Activated CD8-positive, alpha-beta memory T cell treated with anti-CD3 and anti-CD28 coated beads for 48 hours (primary cell): Measurements from ENCODE around the gene CRABP2.

ENCODE experiments used
- DNase-seq, 3 experiments: peaks; one replicate each; pipeline ENCODE4 v3.0.0-alpha.2; 2020; ENCODE audit warnings: low read depth in 2 of 3, low spot score in 2 of 3

The CRABP2 gene

GRCh38 chr1:156709757-156710489, 4.5 kb upstream of the CRABP2 start:
- no peak for DNase-seq

DNA sequence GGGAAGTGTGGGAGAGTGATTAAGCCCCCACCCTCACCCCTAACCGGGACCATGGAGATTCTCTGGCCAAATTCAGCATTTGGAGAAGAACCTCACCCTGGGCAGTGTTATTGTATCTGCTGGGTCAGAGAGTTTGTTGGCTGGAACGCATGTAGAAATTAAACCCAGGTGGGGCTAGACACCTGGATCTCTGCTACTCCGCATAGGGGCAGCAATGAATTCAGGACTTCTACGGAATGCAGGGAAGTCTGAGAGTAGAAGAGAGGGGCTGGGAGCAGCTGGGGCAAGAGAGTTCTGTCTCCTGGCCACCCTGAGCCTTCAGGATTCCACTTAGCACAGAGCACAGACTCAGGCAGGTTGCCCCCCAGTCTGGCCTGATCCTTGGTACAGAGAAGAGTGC, 3.6 kb upstream of the CRABP2 start:
- no peak for DNase-seq

DNA sequence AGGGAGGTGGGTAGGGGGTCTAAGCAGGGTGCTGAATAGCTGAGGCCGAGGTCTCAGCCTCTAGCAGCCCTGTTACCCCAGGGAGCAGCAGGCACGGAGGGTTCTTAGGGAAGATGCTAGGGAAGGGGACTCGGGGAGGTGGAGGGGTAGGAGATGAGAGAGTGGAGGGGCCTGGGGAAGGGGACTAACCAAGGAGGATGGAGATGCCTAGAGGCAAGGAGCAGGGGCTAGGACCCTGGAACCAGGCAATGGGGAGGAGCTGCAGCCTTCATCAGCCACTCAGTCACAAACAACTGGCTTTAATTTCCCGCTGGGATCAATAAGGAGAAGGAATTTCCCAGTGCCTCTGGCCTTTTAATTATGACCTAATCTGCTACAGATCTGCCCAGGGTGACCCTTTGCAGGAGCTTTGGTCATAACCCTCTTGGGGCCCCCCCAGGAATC, 2.9 kb upstream of the CRABP2 start:
- DNase-seq = no peak

GRCh38 chr1:156707417-156708217, 2.2 kb upstream of the CRABP2 start:
- DNase-seq = no peak

DNA sequence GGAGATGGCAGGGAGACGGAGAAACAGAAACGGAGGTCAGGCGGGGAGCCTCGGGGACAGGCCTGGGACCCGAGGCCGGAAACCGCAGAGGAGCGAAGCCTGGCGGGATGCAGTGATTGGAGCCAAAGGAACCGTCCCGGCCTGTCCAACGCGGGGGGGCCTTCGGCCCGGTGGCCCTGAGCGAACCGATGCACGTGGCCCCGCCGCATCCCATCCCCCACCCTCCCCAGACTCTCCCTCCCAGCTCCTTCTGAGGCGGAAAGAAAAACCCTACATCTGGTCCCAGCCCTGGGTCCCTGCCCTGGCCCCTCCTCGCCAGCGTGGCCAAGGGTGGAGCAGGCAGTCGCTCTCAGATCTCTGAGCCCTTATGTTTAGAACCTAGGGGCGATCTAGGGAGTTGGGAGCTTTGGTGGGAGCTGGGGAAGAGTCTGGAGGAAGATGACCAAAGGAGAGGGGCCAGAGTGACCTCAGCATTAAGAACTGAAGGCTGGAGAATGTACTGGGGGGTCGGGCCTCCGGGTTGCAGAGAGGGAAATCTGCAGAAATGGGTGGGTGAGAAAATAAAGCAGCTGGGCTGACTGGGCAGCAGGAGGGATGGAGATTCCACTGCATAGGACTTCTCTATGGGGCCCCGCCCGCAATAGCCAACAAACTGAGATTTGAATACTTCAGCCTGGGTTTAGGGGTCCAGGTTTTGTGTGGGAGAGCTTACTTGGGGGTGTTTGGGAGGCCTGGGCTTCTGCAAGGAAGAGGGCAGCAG, 1.5 kb upstream of the CRABP2 start:
- no peak for DNase-seq

- DNase-seq = peak; percentile 44 to 75 (median 73)
Measured at GRCh38 chr1:156705918-156706656, 704 bp upstream of the CRABP2 start.

DNA sequence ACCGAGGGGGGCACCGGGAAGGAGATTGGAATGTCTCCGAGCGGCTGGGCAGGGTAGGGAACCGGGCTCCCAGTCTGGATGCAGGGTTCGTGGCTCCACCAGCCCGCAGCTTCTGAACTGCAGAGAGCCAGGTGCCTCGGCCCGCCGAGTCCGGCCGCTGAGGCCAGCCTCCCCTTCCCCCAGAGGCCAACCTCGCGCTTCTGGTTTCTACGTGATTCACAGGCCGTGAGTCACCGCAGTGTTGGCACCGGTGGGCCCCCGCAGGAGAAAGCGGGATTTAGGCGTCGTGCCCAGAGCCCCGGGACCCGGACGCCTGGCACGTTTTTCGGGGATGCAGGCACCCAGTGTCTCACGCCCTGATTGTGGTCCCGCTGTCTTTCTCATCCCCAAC, 458 bp downstream of the CRABP2 start:
- DNase-seq = no peak

- DNase-seq = no peak
Measured at GRCh38 chr1:156704166-156704711, 1.1 kb downstream of the CRABP2 start.

GRCh38 chr1:156703741-156704140, 1.6 kb downstream of the CRABP2 start:
- DNase-seq = no peak

GRCh38 chr1:156703336-156703735, 2.0 kb downstream of the CRABP2 start:
- no peak for DNase-seq

DNA sequence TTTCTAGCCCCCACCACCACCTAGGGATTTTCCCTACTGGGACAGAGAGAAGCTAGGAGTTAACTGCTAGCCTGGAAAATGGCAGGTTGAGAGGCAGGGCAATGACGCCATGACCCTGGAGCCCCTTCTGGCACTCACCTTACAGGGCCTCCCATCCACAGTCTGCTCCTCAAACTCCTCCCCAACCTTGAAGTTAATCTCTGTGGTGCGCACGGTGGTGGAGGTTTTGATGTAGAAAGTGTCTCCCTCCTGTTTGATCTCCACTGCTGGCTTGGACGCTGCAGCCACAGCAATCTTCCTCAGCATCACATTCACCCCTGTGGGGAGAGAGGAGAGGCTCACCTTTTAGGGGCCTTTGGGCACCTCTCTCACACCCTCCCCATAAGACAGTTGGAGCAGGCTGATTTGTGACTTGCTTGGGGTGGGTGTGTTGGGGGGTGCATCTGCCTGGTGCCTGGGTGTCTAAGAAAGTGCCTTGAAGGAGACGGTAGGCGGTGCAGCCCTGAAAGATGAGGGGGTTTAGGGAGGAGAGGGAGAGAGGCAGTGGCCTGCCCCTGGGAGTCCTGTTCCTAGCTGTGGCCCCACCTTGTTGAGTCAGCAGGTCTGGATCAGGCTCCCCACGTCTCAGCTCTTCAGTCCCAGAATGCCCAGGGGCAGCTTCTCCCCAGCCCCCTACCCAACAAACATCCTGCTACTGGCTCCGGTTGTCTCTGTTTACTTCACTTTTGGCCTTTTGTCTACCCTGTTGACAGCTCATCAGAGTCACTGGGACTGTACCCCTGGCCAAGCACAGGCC, 4.4 kb downstream of the CRABP2 start:
- no peak for DNase-seq

DNA sequence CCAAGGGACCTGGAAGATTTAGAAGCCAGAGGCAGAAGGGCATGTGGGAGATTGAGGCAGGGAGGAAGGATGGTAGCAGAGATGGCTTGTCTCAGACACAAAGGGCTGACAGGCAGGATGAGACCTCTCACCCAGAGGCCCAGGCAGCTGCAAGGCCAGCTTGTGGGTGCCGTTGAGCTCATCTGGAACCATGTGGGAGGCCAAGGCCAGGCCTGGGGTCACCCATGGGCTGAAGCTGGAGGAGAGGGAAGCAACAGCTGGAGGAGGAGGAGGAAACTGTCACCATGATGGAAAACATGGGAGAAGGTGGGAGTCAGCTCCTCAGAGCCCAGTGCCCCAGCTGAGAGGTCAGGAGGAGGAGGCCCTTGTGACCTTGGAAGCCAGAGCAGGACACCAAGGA, 6.4 kb downstream of the CRABP2 start:
- no peak for DNase-seq

- DNase-seq = no peak
Measured at GRCh38 chr1:156697481-156697880, 7.9 kb downstream of the CRABP2 start.

- no peak for DNase-seq
Measured at GRCh38 chr1:156696755-156697154, 8.6 kb downstream of the CRABP2 start.

DNA sequence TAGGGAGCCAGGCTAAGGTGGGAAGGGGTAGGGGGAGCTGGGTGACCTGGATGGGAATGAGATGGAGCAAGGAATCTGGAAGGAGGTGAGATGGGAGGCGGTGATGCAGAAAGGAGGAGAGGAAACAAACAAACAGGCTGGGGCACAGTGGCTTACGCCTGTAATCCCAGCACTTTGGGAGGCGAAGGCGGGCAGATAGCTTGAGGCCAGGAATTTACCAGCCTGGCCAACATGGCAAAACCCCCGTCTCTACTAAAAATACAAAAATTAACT, 10.8 kb downstream of the CRABP2 start:
- DNase-seq = no peak

GRCh38 chr1:156693848-156694689, 11.3 kb downstream of the CRABP2 start:
- DNase-seq = no peak

DNA sequence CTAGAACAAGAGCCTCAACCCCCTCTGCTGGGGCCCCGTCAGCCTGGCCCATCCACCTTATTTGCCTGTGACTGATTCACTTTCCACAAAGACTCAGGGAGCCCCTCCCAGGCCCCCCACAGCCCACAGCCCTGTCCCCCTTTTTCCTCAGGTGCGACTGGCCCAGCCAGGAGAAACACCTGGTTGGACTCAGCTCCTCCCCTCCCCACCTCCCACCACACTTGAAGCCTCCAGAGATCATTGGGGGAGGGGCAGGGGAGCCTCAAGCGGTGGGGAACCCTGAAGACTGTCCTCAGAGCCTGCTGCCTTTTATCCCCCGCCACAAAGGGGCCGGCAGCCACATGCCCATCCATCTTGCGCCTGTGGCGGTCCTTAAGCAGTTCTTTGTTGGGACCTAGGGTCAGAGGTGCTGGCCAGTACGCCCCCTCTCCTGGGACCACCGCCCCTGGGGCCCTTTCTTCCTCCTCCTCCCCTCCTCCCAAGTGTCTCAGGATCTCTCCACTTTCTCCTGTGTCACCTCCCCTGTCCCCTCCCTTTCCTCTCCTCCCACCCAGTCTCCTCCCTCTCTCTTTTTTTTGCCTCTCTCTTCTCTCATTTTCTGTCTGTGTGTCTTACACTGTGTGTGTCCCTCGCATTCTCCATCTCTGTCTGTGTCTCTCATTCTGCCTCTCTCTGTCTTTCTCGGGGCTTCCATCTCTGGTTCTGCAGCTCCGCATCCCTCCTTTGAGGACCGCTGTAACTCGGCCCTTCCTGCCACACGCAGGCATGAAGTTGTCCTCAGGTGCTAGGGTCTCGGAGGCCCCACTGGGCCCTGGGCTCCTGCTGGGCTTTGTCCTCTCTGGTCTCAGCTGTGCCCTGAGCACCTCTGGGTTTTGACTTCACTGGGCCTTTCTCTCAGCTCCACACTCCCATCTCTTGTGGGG, 12.2 kb downstream of the CRABP2 start:
- DNase-seq = no peak

DNA sequence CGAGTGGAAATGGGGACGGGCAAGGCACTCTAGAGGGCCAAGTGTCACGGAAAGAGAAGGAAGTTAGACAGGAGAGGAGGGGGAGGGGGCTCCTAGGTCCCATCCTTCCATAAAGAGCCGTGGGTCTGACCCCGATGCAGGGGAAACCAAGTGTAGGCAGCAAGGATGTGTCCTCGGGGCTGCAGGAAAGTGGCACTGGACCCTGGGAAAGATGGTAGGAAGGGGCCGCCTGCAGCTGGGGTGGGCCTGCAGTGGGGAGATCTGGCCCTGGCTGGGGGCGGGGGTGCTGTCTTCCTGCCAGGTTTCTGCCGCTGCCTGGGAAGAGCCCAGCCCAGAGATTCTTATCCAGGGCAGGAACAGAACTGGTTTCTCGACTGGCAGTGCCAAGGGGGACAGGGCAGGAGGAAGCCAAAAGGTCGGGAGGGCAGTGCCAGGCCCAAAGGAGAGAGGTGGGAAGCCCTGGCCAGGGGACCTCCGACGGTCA, 12.9 kb downstream of the CRABP2 start:
- no peak for DNase-seq
